HepG2 (cell line): ENCODE results near the gene STC2. TPM values are rescaled to one million over a fixed set of nuclear protein-coding genes. Genes with fewer than 3 reads are reported as not detected.
A peak's percentile ranks its signal among the peaks of the same experiment; 100 is the strongest.

Experiments
- AHR ChIP-seq: IDR thresholded peaks from 2 replicates; pipeline ENCODE4 v1.6.1; 2018; ENCODE audit warnings: missing genetic modification reagents, missing compliant biosample characterization
- CEBPB ChIP-seq: IDR thresholded peaks from 2 replicates; pipeline ENCODE4 v1.6.1; 2011; ENCODE audit warnings: low read depth, low read length, improper control_type of control experiment, borderline replicate concordance
- FOXJ3 ChIP-seq: sonication (generic); formaldehyde crosslinking; IDR thresholded peaks from 2 replicates; pipeline ENCODE4 v1.4.0; 2020; ENCODE audit warnings: missing genetic modification reagents, mild to moderate bottlenecking, borderline replicate concordance
- GATAD1 ChIP-seq: IDR thresholded peaks from 2 replicates; pipeline ENCODE4 v1.6.1; 2016; ENCODE audit warnings: missing genetic modification reagents, missing compliant biosample characterization
- HNRNPK ChIP-seq: fragments of 200-400 bp; formaldehyde crosslinking; IDR thresholded peaks from 2 replicates; pipeline ENCODE4 v1.6.1; 2018; ENCODE audit warnings: low read length, low read depth, moderate library complexity, mild to moderate bottlenecking; ENCODE audit not compliant: poor library complexity, severe bottlenecking
- MAF1 ChIP-seq: sonication (generic); formaldehyde crosslinking; IDR thresholded peaks from 2 replicates; pipeline ENCODE4 v1.5.0; 2020; ENCODE audit warnings: missing genetic modification reagents, borderline replicate concordance
- PHF21A ChIP-seq: sonication (generic); formaldehyde crosslinking; IDR thresholded peaks from 2 replicates; pipeline ENCODE4 v1.5.0; 2020; ENCODE audit warnings: mild to moderate bottlenecking, missing genetic modification reagents
- REL ChIP-seq: sonication (generic); formaldehyde crosslinking; conservative IDR thresholded peaks from 2 replicates; pipeline ENCODE4 v1.8.0; 2022; ENCODE audit warnings: mild to moderate bottlenecking, missing genetic modification reagents, moderate library complexity
- RXRB ChIP-seq: IDR thresholded peaks from 2 replicates; pipeline ENCODE4 v1.6.1; 2016; ENCODE audit warnings: borderline replicate concordance, missing genetic modification reagents, missing compliant biosample characterization
- SOX6 ChIP-seq, 2 experiments: fragments of 450-650 bp in 1 of 2; sonication (generic) in 1 of 2; formaldehyde crosslinking in 1 of 2; IDR thresholded peaks; 2 replicates each; pipeline versions ENCODE4 v1.4.0 to v1.6.1; 2017 to 2020; ENCODE audit warnings: antibody characterized with exemption in 1 of 2, mild to moderate bottlenecking in 1 of 2, missing genetic modification reagents in 1 of 2
- ZNF160 ChIP-seq: sonication (generic); formaldehyde crosslinking; IDR thresholded peaks from 2 replicates; pipeline ENCODE4 v1.8.0; 2022; ENCODE audit warnings: mild to moderate bottlenecking, inconsistent platforms, missing genetic modification reagents
- ZNF766 ChIP-seq: sonication (generic); formaldehyde crosslinking; IDR thresholded peaks from 2 replicates; pipeline ENCODE4 v1.5.0; 2020; ENCODE audit warnings: missing genetic modification reagents, borderline replicate concordance
- polyA plus RNA-seq, 8 experiments: library from polyadenylated mRNA; depleted of rRNA in 3 of 8; stranded (reverse) in 7 of 8; unstranded in 1 of 8; fragments of >200 nt; fragmentation: Illumina TruSeq in 4 of 8; extraction: Trizol in 4 of 8; gene quantifications; 2 replicates each; pipeline versions ENCODE4 v1.2.1 to v1.2.3, GENCODE V29; 2011 to 2016; ENCODE audit warnings: low read depth in 4 of 8, missing spikeins in 1 of 8, mixed read lengths in 1 of 8; ENCODE audit not compliant: insufficient read depth in 1 of 8
- total RNA-seq, 5 experiments: library from RNA; depleted of rRNA; stranded (reverse); fragments of >200 nt; fragmentation: Illumina TruSeq; extraction: Trizol; gene quantifications; 2 replicates each; pipeline ENCODE4 v1.2.3, GENCODE V29; 2016; ENCODE audit warnings: low read depth in 1 of 5
- TF ChIP-seq, protein P1 (sequence below): sonication (generic); formaldehyde crosslinking; IDR thresholded peaks from 2 replicates; pipeline ENCODE4 v1.5.1; 2020; ENCODE audit warnings: mild to moderate bottlenecking, missing genetic modification reagents, borderline replicate concordance
- TF ChIP-seq, protein P2 (sequence below): sonication (generic); formaldehyde crosslinking; IDR thresholded peaks from 2 replicates; pipeline ENCODE4 v1.4.0; 2020; ENCODE audit warnings: mild to moderate bottlenecking, low read depth, missing genetic modification reagents
- TF ChIP-seq, protein P3 (sequence below): sonication (generic); formaldehyde crosslinking; IDR thresholded peaks from one replicate; pipeline ENCODE4 v1.5.1; 2020; ENCODE audit warnings: mild to moderate bottlenecking, missing genetic modification reagents; ENCODE audit errors: not compliant biosample characterization

Gene STC2
- total and polyA plus RNA-seq, 2 of the 13 experiments (the other 11 are each of a cell fraction or from before 2014, with no cell fraction given), result 27.1 to 69.2 TPM

DNA sequence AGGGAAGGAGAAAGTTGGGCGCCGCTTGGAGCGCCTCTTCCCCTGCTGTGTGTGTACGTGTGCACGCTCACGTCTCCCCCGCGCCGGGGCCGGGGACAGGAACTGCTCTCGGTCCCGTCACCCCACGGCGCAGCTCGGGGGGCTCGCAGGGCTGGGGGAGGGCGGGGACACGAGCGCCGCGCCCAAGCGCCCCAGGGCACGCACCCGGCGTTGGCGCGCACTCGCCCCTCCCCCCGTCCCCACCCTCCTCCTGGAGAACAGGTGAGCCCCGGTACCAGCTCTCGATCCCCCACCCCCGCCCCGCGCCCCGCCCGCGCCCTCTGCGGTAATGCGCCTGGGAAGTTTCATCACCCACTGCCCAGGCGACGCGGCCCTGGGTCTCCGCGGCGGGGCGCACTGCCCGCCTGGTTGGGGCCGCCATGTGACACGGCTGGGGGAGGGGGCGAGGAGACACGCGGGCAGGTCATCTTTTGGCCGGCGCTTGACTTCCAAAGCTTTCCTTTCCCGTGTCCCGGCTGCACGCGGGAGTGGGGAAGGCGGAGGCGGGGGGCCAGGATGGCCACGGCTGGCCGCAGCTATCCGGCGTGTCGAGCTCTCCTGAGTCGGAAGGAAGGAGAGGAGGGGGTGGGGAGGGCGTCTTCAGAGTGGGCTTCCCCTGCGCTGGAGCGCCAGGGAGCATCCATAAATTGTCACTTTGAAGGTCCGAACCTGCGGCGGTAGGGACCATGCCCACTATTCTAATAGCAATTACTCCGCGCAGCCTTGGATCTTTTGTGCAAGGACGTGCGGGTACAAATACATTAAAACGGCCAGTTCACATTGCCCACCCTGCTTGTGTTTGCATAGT lies 1.5 kb upstream of the STC2 start (continued):
- peak; percentile 83; the same call in 1 of the 2 replicates for TF ChIP-seq CEBPB
- TF ChIP-seq MAF1 (CRISPR knock-in tag), result 0 out of 2 replicates have a peak, but pooled peaks have one; percentile 35
- peak; percentile 58 for TF ChIP-seq RXRB
- TF ChIP-seq, protein P1, sequence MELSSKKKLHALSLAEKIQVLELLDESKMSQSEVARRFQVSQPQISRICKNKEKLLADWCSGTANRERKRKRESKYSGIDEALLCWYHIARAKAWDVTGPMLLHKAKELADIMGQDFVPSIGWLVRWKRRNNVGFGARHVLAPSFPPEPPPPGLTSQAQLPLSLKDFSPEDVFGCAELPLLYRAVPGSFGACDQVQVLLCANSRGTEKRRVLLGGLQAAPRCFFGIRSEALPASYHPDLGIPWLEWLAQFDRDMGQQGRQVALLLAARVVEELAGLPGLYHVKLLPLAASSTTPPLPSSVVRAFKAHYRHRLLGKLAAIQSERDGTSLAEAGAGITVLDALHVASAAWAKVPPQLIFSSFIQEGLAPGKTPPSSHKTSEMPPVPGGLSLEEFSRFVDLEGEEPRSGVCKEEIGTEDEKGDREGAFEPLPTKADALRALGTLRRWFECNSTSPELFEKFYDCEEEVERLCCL (CRISPR knock-in tag), result no peak
- TF ChIP-seq SOX6 (IDR thresholded peaks at IDR 0.05), result no peak
- TF ChIP-seq SOX6 (CRISPR knock-in tag; IDR thresholded peaks at IDR 0.05), result no peak; the same call in 1 of the 2 replicates
- no peak for TF ChIP-seq ZNF766 (CRISPR knock-in tag)
- peak; percentile 39 for TF ChIP-seq HNRNPK
- peak; percentile 43 for TF ChIP-seq GATAD1
- TF ChIP-seq FOXJ3 (CRISPR knock-in tag), result no peak
- TF ChIP-seq, protein P2, sequence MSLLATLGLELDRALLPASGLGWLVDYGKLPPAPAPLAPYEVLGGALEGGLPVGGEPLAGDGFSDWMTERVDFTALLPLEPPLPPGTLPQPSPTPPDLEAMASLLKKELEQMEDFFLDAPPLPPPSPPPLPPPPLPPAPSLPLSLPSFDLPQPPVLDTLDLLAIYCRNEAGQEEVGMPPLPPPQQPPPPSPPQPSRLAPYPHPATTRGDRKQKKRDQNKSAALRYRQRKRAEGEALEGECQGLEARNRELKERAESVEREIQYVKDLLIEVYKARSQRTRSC (CRISPR knock-in tag), result no peak
- TF ChIP-seq PHF21A (CRISPR knock-in tag), result peak; percentile 67
- no peak for TF ChIP-seq ZNF160
- TF ChIP-seq, protein P3, sequence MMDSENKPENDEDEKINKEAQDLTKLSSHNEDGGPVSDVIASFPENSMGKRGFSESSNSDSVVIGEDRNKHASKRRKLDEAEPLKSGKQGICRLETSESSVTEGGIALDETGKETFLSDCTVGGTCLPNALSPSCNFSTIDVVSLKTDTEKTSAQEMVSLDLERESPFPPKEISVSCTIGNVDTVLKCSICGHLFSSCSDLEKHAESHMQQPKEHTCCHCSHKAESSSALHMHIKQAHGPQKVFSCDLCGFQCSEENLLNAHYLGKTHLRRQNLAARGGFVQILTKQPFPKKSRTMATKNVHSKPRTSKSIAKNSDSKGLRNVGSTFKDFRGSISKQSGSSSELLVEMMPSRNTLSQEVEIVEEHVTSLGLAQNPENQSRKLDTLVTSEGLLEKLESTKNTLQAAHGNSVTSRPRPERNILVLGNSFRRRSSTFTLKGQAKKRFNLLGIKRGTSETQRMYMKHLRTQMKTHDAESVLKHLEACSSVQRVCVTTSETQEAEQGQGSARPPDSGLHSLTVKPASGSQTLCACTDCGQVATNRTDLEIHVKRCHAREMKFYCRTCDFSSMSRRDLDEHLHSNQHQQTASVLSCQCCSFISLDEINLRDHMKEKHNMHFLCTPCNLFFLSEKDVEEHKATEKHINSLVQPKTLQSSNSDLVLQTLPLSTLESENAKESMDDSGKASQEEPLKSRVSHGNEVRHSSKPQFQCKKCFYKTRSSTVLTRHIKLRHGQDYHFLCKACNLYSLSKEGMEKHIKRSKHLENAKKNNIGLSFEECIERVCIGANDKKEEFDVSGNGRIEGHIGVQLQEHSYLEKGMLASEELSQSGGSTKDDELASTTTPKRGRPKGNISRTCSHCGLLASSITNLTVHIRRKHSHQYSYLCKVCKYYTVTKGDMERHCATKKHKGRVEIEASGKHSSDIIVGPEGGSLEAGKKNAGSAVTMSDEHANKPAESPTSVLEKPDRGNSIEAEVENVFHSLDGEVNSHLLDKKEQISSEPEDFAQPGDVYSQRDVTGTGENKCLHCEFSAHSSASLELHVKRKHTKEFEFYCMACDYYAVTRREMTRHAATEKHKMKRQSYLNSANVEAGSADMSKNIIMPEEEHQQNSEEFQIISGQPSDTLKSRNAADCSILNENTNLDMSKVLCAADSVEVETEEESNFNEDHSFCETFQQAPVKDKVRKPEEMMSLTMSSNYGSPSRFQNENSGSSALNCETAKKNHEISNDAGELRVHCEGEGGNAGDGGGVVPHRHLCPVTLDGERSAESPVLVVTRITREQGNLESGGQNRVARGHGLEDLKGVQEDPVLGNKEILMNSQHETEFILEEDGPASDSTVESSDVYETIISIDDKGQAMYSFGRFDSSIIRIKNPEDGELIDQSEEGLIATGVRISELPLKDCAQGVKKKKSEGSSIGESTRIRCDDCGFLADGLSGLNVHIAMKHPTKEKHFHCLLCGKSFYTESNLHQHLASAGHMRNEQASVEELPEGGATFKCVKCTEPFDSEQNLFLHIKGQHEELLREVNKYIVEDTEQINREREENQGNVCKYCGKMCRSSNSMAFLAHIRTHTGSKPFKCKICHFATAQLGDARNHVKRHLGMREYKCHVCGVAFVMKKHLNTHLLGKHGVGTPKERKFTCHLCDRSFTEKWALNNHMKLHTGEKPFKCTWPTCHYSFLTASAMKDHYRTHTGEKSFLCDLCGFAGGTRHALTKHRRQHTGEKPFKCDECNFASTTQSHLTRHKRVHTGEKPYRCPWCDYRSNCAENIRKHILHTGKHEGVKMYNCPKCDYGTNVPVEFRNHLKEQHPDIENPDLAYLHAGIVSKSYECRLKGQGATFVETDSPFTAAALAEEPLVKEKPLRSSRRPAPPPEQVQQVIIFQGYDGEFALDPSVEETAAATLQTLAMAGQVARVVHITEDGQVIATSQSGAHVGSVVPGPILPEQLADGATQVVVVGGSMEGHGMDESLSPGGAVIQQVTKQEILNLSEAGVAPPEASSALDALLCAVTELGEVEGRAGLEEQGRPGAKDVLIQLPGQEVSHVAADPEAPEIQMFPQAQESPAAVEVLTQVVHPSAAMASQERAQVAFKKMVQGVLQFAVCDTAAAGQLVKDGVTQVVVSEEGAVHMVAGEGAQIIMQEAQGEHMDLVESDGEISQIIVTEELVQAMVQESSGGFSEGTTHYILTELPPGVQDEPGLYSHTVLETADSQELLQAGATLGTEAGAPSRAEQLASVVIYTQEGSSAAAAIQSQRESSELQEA (CRISPR knock-in tag), result peak; percentile 71
- TF ChIP-seq AHR, result no peak
- TF ChIP-seq REL (CRISPR knock-in tag), result 0 out of 2 replicates have a peak, but pooled peaks have one; percentile 47
